B cell (primary cell): ENCODE results near the gene DCDC2C.

Experiments
- CTCF ChIP-seq: fragments of 200-600 bp; IDR thresholded peaks from one replicate; pipeline ENCODE4 v1.8.0; 2022; ENCODE audit warnings: antibody characterized with exemption, mild to moderate bottlenecking
- EZH2 ChIP-seq: IDR thresholded peaks from 2 replicates; pipeline ENCODE4 v1.6.1; 2012; ENCODE audit warnings: borderline replicate concordance, low read depth, mild to moderate bottlenecking, moderate library complexity, low read length; ENCODE audit not compliant: insufficient read depth, poor library complexity, severe bottlenecking

GRCh38 chr2:3747032-3747654, 43.8 kb downstream of the DCDC2C start:
- TF ChIP-seq CTCF: no peak
- no peak for TF ChIP-seq EZH2
